NCI-H345 (cell line): ENCODE measurements around the gene MMEL1.
"Not testable (repeated sequence)": the region's sequence is repeated elsewhere in the genome, so short reads cannot be mapped to it uniquely, and the experiment has no call there.

ENCODE experiments used
- DNase-seq: peaks from one replicate; lab custom pipeline; 2025; lab: John Stamatoyannopoulos, UW

The MMEL1 gene

DNA sequence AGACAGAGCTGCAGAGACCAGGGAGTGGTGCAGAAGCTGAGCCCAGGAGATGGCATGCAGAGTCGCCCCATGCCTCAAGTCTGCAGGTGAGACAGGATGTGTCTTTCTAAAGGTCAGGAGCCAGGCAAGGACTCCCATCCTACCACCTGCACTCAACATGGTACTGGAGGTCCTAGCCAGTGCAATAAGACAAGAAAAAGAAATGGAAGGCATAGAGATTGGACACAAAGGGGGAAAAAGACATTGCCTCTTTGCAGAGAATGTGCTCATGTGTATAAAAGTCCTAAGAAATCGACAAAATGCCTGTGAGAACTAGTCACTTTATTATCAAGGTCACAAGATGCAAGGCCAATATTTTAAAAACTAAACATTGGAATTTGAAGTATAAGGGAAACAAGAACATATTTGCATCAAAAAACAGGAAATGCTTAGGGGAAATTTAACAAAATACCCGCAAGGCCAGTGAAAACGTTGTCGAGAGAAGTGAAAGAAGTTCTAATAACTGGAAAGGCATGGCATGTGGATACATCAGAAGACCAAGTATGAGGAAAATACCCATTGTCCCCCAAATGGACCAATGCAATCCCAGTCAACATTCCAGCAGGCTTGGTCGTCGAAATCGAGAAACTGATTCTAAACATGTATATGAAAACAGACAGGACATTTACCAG is 59.4 kb downstream of the MMEL1 start:
- no peak for DNase-seq

DNA sequence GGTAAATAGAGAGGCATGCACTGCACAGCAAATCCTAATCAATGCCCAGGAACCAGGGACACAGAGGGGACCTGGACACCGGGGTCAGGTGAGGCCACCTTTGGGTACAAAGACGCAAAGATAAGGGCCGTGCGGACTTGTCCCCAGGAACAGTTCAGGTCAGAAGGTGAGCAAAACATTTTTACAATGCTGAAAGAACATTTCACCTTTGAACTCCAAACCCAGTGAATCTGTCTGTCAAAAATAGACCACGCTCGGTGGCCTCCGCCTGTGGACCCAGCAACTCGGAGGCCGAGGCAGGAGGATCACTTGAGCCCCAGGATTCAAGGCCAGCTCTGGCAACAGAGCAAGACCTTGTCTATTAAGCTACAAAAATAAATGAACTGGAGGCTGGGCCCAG is 61.5 kb downstream of the MMEL1 start:
- DNase-seq = no peak

DNA sequence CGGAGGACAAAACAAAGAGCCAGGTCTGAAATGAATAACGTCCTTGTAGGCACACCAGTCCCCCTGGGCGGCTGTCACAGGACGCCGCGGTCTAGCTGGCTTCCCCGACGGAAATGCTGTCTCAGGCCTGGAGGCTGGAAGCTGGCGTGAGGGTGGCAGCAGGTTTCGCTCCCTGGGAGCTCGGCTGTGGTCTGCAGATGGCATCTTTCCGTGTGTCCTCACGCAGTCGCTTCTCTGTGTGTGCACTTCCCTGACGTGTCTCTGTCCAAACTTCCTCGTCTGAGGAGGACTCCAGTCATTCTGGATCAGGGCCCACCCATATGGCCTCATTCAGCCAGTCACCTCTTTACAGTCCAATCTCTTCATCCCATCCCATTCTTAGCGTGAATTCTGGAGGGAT is 62.5 kb downstream of the MMEL1 start:
- DNase-seq = no peak

DNA sequence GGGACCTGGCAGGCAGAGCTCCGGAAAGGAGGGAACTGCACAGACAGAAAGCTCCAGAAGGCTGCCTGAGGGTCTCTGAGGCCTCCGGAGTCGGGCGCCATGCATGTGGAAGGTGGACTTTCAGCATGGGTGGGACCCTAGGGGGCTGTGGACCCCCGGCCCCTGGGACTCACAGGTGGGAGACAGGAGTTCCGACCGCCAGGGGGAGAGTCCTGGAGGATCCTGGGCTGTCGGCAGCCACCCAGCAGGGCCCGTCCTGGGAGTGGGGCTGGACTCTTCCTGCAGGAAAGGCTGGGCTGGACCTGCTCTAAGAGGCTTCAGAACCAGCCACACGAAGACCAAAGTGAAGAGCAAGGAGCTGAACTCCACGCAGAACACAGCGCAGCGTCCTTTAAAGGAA is 63.1 kb downstream of the MMEL1 start:
- not testable (repeated sequence) for DNase-seq

DNA sequence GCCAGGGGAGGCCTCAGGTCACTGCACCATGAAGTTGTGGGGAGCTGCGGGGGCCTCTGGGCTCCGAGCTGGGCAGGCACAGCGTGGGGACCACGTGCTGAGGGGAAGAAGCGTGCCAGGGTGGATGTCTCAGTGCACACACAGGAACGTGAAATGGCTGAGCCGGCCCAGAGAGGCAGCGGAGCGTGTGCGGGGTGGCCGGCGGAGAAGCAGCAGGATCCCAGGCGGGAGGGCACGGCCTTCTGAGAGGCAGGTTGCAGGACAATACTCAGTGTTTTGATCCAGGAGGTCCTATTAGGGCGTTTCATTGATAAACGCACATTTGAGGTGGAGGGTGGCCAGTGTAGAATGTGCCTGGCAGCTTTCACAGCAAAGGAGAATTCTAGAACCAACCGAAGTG is 63.8 kb downstream of the MMEL1 start:
- DNase-seq = no peak

DNA sequence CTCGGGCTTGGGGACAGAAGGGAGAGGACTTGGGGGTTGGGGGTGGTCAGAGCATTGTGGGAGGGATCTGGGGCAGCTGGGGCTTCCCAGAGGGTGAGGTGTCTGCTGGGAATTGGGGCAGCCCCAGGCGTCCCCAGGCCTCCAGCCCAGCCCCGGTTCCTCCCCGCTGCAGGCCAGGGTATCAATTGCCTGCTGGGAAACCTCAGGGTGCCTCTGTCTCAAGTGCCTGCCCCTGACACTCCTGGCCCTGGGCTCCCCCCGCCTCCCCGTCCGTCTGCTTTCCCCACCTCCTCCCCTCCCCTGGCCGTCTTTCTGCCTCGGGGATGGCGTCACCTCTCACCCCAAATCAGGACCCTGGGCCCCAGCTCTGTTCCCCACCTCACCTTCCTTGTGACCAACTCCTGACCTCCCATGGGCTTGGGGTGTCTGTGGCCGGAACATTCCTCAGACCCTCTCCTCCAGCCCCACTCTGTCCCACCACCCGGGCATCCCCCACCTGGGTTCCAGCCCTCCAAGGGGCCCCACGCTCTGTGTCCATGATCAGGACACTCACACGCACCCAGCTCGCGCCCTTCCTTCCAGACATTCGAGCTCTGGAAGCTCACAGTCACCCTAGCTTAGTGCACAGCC is 64.5 kb downstream of the MMEL1 start:
- DNase-seq = not testable (repeated sequence)

DNA sequence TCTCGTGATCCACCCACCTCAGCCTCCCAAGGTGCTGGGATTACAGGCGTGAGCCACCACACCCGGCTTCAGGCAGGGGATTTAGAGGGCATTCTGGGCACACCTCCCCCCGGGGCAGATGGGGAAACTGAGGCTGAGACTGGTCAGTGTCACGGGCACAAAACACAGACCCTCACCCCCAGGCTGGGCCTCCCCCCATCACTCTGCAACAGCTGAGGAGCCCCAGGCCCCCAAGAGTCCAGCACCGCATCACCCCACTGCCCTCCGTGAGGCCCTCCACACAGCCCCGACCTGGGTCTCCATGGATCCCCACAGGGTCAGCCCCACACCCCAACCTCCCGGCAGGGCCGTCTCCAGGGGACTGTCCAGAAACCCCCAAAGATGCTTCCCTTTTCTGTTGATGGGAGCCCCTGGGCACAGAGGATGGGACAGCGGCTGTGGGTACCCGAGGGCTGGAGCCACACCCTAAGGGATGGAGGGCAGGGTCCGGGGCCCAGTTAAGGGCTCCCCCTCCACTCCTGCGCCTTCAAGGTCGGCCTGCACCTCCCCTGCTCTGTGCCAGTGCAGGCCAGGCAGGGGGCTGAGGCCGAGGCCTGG is 65.6 kb downstream of the MMEL1 start:
- DNase-seq = no peak

DNA sequence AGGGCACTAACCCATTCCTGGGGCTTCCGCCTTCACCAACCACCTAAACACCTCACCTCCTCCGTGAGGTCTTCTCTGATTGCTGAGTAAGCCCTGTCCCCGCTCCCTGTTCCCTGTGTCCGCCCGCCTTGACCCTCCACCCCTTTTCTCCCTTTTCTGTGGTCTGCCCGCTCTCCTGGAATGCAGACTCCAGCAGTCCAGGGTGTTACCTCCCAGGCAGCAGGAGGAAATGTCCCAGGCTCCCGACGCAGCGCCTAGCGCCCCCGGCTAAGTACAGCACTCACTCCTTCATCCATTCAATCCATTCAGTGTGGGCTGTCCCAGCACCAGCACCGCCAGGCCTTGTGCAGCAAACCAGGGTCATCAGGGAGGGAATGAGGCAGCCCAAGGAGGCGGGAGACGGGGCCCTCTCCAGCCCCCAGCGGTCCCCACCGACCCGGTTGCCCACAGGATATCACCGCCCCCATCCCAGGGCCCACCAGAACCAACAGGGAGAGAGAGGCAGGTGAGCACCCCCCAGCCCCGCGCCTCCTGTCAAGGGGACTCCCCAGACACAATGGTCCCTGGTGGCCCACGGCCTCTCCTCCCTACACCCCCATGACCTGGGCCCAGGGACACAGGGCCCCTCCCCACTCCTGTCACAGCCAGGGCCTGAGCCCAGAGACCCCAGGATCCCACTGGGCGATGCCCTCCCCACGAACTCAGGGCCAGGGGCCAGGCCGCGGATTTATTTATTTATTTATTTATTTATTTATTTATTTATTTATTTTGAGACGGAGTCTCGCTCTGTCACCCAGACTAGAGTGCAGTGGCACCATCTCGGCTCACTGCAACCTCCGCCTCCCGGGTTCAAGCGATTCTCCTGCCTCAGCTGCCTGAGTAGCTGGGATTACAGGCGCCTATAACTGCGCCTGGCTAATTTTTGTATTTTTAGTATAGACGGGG is 66.4 kb downstream of the MMEL1 start:
- no peak for DNase-seq

DNA sequence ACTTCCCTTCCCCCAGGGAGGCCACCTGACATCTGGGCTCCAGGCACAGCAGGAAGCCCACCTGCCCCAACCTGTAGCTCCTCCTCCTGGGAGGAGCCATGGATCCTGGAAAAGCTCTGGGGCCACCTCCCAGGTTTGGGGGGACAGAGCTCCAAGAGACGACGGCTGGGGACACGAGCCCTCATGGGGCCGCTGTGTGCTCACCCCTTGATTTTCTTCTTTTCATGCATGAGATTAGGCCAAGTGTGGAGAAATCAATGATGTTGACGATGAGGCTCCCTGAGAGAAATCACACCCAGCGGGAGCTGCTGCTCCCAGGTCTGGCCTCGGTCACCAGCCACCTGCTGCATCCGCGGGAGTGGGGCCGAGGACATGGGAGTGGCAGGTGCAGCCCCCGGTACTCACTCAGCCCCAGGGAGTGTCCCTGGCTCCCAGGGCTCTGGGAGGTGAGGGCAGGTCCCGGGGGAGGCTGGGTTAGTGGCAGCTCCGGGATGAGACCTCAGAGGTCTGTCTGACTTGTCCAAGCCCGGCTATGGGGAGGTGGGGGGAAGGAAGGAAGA is 67.9 kb downstream of the MMEL1 start:
- DNase-seq = peak; percentile 78

DNA sequence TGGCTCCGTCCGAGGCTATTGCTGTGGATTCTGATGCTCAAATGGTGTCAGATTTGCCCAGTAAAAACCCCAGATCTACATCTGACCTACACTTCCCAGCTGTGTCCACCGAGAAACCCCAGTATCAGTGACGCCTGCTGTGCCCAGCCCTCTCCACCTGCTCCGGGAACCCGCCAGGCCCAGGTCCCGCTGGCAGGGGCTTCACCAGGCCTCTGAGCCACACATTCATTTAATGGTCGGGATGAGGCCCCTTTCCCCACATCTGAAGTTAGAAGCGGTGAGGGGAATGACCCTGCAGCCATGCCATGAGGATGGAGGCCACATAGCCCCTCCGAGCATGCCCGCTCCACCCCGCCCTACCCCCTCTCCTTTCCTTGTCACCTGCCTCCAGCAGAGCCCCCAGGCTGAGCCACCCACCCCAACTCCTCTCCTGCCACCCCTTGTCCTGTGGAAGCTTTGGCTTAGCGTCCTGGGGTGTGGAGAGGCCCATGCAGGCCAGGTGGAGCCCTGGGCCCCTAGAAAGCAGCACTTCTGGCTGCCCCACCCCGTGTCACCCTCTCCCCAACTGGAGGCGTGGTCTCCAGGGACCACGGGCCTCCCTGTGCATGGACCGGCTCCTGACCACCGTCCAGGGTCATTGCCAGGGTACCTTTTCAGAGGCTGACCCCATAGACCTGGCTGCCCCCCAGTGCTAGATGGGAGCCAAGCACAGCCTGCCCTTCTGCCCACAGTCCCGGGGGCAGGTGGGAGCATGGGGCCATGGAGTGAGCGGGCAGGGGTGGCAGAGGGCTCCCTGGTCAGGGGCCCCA is 68.6 kb downstream of the MMEL1 start:
- DNase-seq = no peak

DNA sequence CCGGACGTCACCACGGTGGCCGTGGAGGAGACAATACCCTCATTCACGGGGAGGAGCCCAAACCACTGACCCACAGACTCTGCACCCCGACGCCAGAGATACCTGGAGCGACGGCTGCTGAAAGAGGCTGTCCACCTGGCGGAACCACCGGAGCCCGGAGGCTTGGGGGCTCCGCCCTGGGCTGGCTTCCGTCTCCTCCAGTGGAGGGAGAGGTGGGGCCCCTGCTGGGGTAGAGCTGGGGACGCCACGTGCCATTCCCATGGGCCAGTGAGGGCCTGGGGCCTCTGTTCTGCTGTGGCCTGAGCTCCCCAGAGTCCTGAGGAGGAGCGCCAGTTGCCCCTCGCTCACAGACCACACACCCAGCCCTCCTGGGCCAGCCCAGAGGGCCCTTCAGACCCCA is 69.6 kb downstream of the MMEL1 start:
- DNase-seq = no peak

DNA sequence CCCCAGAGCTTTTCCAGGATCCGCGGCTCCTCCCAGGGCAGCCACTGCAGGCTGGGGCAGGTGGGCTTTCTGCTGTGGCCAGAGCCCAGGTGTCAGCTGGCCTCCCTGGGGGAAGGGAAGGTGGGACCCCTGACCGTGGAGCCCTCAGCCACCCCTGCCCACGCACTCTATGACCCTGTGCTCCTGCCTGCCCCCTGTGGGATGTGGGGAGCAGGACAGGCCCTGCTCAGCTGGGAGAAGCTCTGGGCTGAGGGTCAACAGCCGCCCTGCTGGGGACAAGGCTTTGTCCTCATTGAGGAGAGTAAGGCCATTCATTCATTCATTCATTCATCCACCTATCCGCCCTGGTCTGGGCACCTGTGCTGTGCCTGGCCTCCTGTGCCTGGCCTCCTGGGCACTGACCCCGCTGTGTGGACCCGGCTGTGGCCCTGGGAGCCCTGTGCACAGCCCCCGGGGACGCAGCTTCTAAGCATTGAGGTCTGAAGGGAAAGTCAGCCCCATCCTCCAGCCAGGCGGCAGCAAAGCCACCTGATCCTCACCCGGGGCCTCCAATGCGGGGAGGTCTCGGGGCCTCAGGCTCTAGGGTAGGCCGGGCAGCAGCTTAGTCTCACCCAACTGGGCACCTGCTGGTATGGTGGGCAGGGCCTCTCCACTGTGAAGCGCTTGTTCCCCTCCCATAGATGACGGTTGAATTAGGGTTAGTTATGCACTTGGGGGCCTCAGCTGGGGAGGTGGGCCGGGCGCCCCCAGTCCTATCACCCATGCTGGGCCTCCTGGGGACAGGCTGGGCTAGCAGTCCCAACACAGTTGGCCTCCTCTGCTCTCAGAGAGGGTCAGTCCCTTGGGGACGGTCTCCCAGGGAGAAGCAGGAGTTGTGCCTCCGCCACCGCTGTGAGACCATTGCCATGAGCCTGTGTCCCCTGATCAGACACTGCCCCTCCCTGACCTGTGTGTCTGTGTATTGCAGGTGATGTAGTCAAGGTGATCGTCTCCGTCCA is 70.6 kb downstream of the MMEL1 start:
- no peak for DNase-seq

DNA sequence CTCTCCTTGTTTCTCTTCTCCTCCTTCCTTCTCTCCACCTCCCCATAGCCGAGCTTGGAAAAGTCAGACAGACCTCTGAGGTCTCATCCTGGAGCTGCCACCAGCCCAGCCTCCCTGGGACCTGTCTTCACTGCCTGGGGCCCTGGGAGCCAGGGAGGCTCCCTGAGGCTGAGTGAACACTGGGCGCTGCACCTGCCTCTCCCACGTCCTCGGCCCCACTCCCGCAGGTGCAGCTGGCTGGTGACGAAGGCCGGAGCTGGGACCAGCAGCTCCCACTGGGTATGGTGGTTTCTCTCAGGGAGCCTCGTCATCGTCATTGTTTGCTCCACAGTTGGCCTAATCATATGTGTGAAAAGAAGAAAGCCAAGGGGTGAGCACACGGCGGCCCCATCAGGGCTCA is 71.4 kb downstream of the MMEL1 start:
- DNase-seq = no peak

DNA sequence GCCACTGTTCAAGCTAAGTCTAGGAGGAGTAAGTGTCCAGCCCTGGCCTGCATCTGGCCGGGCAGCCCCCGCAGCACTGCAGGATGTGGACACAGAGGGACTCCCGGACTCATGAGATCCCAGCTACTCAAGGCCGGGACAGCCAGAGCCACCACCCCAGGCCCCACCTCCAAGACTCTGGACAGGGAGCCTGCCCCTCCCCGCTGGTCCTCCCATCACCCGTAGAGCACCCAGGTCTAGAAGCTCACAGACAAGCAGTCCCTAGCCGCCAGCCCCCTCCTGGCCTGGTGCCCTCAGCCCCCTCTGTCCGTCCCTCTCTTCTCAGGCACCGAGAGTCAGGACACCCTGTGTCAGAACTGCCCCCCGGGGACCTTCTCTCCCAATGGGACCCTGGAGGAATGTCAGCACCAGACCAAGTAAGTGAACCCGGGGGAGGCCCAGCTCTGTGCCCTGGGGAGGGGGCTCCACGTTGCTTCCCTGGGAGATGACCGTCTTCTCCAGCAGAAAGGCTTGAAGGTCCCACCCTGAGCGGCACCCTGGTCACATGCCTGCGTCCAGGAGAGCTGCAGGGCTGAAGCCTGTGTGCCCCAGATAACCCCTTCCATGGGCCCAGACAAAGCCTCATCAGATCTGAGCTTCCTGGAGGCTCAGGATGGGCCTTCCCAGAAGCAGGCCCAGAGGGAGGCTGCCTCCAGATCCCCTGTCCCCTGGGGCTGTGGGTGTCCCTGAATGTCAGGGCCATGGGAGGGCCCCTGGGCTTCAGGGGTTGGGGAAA is 72.3 kb downstream of the MMEL1 start:
- DNase-seq = no peak

DNA sequence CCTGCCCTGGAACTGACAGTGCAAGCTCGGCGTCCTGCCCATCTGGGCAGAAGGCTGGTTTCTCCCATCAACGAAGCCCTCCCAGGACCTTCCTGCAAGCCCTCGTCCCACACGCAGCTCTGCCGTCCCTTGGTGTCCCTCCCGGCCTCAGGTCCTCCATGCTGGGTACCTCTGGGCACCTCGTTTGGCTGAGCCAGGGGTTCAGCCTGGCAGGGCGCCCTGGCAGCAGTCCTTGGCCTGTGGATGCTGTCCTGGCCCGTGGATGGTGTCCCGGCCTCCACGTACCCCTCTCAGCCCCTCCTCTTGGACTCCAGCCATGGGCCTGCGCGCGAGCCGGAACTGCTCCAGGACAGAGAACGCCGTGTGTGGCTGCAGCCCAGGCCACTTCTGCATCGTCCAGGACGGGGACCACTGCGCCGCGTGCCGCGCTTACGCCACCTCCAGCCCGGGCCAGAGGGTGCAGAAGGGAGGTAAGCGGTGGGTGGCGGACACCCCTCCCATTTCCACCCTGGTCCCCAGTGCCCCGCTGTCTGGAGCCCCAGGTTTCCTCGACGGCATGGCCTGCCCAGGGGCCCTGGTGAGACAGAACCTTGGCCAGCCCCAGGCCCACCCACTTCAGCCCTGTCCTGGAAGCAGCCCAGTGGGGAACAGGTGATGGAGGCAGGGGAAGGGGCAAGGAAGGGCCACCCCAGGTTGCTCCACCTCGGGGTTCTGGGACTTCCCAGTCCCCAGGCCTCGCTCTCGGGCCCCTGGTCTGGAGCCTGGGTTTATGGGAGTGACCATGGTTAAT is 73.1 kb downstream of the MMEL1 start:
- no peak for DNase-seq

DNA sequence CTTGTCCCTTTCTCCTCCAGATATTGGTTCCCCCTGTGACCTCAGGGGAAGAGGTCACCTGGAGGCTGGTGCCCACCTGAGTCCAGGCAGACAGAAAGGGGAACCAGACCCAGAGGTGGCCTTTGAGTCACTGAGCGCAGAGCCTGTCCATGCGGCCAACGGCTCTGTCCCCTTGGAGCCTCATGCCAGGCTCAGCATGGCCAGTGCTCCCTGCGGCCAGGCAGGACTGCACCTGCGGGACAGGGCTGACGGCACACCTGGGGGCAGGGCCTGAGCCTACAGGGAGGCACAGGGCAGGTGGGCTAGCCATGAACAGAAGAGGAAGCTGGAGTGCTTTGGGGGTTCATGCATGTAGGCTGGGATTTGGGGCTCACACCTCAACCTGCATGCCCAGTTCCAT is 74.0 kb downstream of the MMEL1 start:
- no peak for DNase-seq

DNA sequence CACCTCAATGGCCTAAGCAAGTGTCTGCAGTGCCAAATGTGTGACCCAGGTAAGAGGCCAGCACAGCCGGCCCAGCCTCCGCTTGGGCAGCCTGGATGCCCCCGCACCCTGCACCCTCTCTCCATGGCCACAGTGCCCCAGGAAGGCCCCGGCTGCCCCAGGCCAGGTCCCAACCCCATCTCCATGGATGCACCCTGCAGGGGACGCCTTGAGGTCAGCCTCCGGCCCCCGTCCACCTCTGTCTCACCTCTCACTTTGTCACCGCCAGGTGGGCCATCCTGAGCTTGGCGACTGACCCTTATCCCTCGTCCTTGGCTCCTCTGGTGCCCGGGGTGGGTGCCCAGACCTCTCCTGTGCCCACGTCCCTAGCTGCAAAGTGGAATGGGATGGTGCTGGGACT is 74.4 kb downstream of the MMEL1 start:
- DNase-seq = no peak
